Omental fat pad (tissue), 4 donors: ENCODE results near the gene CDC34. TPM values are rescaled to one million over a fixed set of nuclear protein-coding genes. Genes with fewer than 3 reads are reported as not detected.
"Not testable (repeated sequence)": the region's sequence is repeated elsewhere in the genome, so short reads cannot be mapped to it uniquely, and the experiment has no call there.

Source experiments
- ATAC-seq: fragments of 150-250 bp; one replicate; pipeline ENCODE4 v1.9.1; 2016; ENCODE audit warnings: mild to moderate bottlenecking, moderate library complexity; ENCODE audit not compliant: low FRiP score
- DNase-seq: peaks from one replicate; pipeline ENCODE4 v3.0.0-alpha.2; 2019; ENCODE audit warnings: low spot score
- CTCF ChIP-seq, 3 donors: fragments of 450-650 bp; IDR thresholded peaks; one replicate each; pipeline ENCODE4 v1.5.1; 2016 to 2017; ENCODE audit warnings: antibody characterized with exemption in 3 of 3, mild to moderate bottlenecking in 3 of 3, moderate library complexity in 2 of 3
- total RNA-seq, 4 donors: library from RNA; depleted of rRNA; stranded (reverse); fragments of >200 nt; gene quantifications; one replicate each; pipeline ENCODE4 v1.1.0, GENCODE V29; 2016

CDC34 gene
- total RNA-seq, 4 donors from 2014 or later: 40.2 to 67.7 (median 55.5) TPM

GRCh38 chr19:583198-583967, 51.8 kb downstream of the CDC34 start:
- no peak for TF ChIP-seq CTCF (IDR thresholded peaks at IDR 0.05)
- no peak for DNase-seq
- no peak for ATAC-seq

- ATAC-seq: no peak
- TF ChIP-seq CTCF (IDR thresholded peaks at IDR 0.05): no peak
- DNase-seq: no peak
These were observed 52.3 kb downstream of the CDC34 start for GRCh38 chr19:583968-584239.

- DNase-seq (no peak), ATAC-seq (peak; percentile 7)
- peak in 1 of 3 donors; percentile 36 for TF ChIP-seq CTCF (IDR thresholded peaks at IDR 0.05)
These were observed 52.9 kb downstream of the CDC34 start for GRCh38 chr19:584240-585001.

GRCh38 chr19:585146-585545, 53.6 kb downstream of the CDC34 start:
- not testable (repeated sequence) for ATAC-seq, DNase-seq

GRCh38 chr19:585551-586110, 54.1 kb downstream of the CDC34 start:
- TF ChIP-seq CTCF (IDR thresholded peaks at IDR 0.05): no peak
- ATAC-seq: no peak
- no peak for DNase-seq

GRCh38 chr19:588093-588740, 56.7 kb downstream of the CDC34 start:
- no peak for TF ChIP-seq CTCF (IDR thresholded peaks at IDR 0.05)
- no peak for ATAC-seq
- DNase-seq: no peak
